ENCODE measurements around the gene SERPINE1. TPM values are rescaled to one million over a fixed set of nuclear protein-coding genes. Genes with fewer than 3 reads are reported as not detected.
"Not testable (repeated sequence)": the region's sequence is repeated elsewhere in the genome, so short reads cannot be mapped to it uniquely, and the experiment has no call there.

Gene SERPINE1
- total RNA-seq, 1 experiment from 2014 or later = 42.4 TPM

- in situ Hi-C loops (cut with HindIII; ENCODE audit: low pct_unique_long_range_greater_than_20kb, low sequenced_read_pairs) = no loop called here
- DNase-seq (ENCODE audit: low read depth) = peak; percentile 97
Measured at GRCh38 chr7:101099969-101100781, 26.7 kb upstream of the SERPINE1 start.

GRCh38 chr7:101100858-101101847, 25.8 kb upstream of the SERPINE1 start:
- peak; percentile 52 for DNase-seq (ENCODE audit: low read depth)
- in situ Hi-C loops (cut with HindIII; ENCODE audit: low pct_unique_long_range_greater_than_20kb, low sequenced_read_pairs) = no loop called here

GRCh38 chr7:101102026-101102425, 24.9 kb upstream of the SERPINE1 start:
- in situ Hi-C loops (cut with HindIII; ENCODE audit: low pct_unique_long_range_greater_than_20kb, low sequenced_read_pairs) = no loop called here
- no peak for DNase-seq (ENCODE audit: low read depth)

GRCh38 chr7:101103701-101104100, 23.2 kb upstream of the SERPINE1 start:
- DNase-seq (ENCODE audit: low read depth); in situ Hi-C loops (cut with HindIII; ENCODE audit: low pct_unique_long_range_greater_than_20kb, low sequenced_read_pairs): not testable (repeated sequence)

GRCh38 chr7:101104193-101104713, 22.7 kb upstream of the SERPINE1 start:
- in situ Hi-C loops (cut with HindIII; ENCODE audit: low pct_unique_long_range_greater_than_20kb, low sequenced_read_pairs) = no loop called here
- DNase-seq (ENCODE audit: low read depth) = no peak

- DNase-seq (ENCODE audit: low read depth) = no peak
- in situ Hi-C loops (cut with HindIII; ENCODE audit: low pct_unique_long_range_greater_than_20kb, low sequenced_read_pairs) = no loop called here
Measured at GRCh38 chr7:101104799-101105198, 22.1 kb upstream of the SERPINE1 start.

- DNase-seq (ENCODE audit: low read depth); in situ Hi-C loops (cut with HindIII; ENCODE audit: low pct_unique_long_range_greater_than_20kb, low sequenced_read_pairs): not testable (repeated sequence)
Measured at GRCh38 chr7:101105248-101105647, 21.7 kb upstream of the SERPINE1 start.

GRCh38 chr7:101106386-101106785, 20.5 kb upstream of the SERPINE1 start:
- in situ Hi-C loops (cut with HindIII; ENCODE audit: low pct_unique_long_range_greater_than_20kb, low sequenced_read_pairs) = no loop called here
- DNase-seq (ENCODE audit: low read depth) = no peak

GRCh38 chr7:101108330-101108857, 18.5 kb upstream of the SERPINE1 start:
- in situ Hi-C loops (cut with HindIII; ENCODE audit: low pct_unique_long_range_greater_than_20kb, low sequenced_read_pairs) = no loop called here
- peak; percentile 89 for DNase-seq (ENCODE audit: low read depth)

- DNase-seq (ENCODE audit: low read depth) = peak; percentile 50
- in situ Hi-C loops (cut with HindIII; ENCODE audit: low pct_unique_long_range_greater_than_20kb, low sequenced_read_pairs) = no loop called here
Measured at GRCh38 chr7:101108961-101109360, 17.9 kb upstream of the SERPINE1 start.

GRCh38 chr7:101109368-101109767, 17.5 kb upstream of the SERPINE1 start:
- in situ Hi-C loops (cut with HindIII; ENCODE audit: low pct_unique_long_range_greater_than_20kb, low sequenced_read_pairs) = no loop called here
- DNase-seq (ENCODE audit: low read depth) = no peak

GRCh38 chr7:101111261-101111660, 15.6 kb upstream of the SERPINE1 start:
- no peak for DNase-seq (ENCODE audit: low read depth)
- in situ Hi-C loops (cut with HindIII; ENCODE audit: low pct_unique_long_range_greater_than_20kb, low sequenced_read_pairs) = no loop called here

- DNase-seq (ENCODE audit: low read depth) = no peak
- in situ Hi-C loops (cut with HindIII; ENCODE audit: low pct_unique_long_range_greater_than_20kb, low sequenced_read_pairs) = no loop called here
Measured at GRCh38 chr7:101112233-101112632, 14.7 kb upstream of the SERPINE1 start.

GRCh38 chr7:101113140-101113539, 13.8 kb upstream of the SERPINE1 start:
- in situ Hi-C loops (cut with HindIII; ENCODE audit: low pct_unique_long_range_greater_than_20kb, low sequenced_read_pairs); DNase-seq (ENCODE audit: low read depth): not testable (repeated sequence)

GRCh38 chr7:101113836-101114235, 13.1 kb upstream of the SERPINE1 start:
- in situ Hi-C loops (cut with HindIII; ENCODE audit: low pct_unique_long_range_greater_than_20kb, low sequenced_read_pairs) = no loop called here
- DNase-seq (ENCODE audit: low read depth) = no peak

GRCh38 chr7:101114492-101114891, 12.4 kb upstream of the SERPINE1 start:
- no peak for DNase-seq (ENCODE audit: low read depth)
- in situ Hi-C loops (cut with HindIII; ENCODE audit: low pct_unique_long_range_greater_than_20kb, low sequenced_read_pairs) = no loop called here

- no peak for DNase-seq (ENCODE audit: low read depth)
- in situ Hi-C loops (cut with HindIII; ENCODE audit: low pct_unique_long_range_greater_than_20kb, low sequenced_read_pairs) = no loop called here
Measured at GRCh38 chr7:101115215-101115614, 11.7 kb upstream of the SERPINE1 start.

GRCh38 chr7:101116898-101117297, 10.0 kb upstream of the SERPINE1 start:
- in situ Hi-C loops (cut with HindIII; ENCODE audit: low pct_unique_long_range_greater_than_20kb, low sequenced_read_pairs) = no loop called here
- DNase-seq (ENCODE audit: low read depth) = no peak

GRCh38 chr7:101118856-101119255, 8.0 kb upstream of the SERPINE1 start:
- in situ Hi-C loops (cut with HindIII; ENCODE audit: low pct_unique_long_range_greater_than_20kb, low sequenced_read_pairs) = no loop called here
- DNase-seq (ENCODE audit: low read depth) = no peak

All from Caki2 (cell line).